Measurements from ENCODE around the gene INPP5A.
"Not testable (repeated sequence)": the region's sequence is repeated elsewhere in the genome, so short reads cannot be mapped to it uniquely, and the experiment has no call there.

DNA sequence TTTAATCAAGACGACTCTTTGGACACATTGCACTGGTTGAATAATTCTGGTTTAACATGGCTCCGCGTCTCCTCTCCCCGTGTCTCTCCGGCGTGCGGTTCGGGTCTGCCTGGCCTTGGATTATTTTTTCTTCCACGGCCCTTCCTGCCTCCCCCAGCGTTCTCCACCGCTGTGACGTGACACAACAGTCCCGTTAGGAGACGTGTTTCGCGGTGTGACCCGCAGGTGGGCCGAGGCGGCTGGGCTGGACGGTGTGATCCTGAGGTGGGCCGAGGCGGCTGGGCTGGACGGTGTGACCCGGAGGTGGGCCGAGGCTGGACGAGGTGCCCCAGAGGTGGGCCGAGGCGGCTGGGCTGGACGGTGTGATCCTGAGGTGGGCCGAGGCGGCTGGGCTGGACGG, 260.4 kb downstream of the INPP5A start:
- TF ChIP-seq, protein P1, sequence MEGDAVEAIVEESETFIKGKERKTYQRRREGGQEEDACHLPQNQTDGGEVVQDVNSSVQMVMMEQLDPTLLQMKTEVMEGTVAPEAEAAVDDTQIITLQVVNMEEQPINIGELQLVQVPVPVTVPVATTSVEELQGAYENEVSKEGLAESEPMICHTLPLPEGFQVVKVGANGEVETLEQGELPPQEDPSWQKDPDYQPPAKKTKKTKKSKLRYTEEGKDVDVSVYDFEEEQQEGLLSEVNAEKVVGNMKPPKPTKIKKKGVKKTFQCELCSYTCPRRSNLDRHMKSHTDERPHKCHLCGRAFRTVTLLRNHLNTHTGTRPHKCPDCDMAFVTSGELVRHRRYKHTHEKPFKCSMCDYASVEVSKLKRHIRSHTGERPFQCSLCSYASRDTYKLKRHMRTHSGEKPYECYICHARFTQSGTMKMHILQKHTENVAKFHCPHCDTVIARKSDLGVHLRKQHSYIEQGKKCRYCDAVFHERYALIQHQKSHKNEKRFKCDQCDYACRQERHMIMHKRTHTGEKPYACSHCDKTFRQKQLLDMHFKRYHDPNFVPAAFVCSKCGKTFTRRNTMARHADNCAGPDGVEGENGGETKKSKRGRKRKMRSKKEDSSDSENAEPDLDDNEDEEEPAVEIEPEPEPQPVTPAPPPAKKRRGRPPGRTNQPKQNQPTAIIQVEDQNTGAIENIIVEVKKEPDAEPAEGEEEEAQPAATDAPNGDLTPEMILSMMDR (IDR thresholded peaks at IDR 0.05), result not testable (repeated sequence)
- TF ChIP-seq POLR2A (IDR thresholded peaks at IDR 0.05), result not testable (repeated sequence)
